ENCODE data around the gene SLC4A11.
"Not testable (repeated sequence)": the region's sequence is repeated elsewhere in the genome, so short reads cannot be mapped to it uniquely, and the experiment has no call there.

The SLC4A11 gene

DNA sequence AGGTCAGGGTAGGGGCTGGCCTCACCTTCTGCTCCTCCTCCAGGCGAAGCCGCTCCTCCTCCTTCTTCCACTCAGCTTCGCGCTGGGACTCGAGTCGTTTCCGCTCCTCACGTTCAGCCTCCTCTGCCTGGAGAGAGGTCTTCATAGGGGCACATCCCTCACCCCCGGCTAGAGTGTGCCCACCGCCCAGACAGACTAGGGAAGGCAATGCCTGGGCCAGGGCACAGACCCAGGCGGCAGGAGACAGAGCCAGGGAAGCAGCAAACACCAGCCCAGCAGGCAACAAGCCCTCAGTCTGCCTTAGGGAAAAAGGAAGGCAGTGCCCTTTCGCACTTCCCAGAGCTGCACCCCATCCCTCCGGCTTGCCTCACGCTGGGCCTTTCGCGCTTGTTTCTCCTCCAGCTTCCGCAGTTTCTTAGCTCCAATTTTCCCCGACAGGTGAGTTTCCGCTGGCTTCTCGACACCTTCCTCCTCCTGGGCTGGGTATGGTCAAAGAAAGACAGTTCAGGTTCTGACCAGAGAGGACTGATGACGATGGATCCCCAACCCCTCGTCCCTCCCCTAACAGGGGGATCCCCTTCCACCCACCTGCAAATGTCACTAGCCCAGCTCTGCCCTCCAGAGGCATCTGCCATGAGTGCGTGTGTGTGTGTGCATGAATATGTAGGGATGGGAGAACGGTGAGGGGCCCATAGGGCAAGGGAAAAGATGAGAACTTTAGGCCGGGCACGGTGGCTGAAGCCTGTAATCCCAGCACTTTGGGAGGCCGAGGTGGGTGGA is 38.8 kb downstream of the SLC4A11 start:
- no peak for DNase-seq

DNA sequence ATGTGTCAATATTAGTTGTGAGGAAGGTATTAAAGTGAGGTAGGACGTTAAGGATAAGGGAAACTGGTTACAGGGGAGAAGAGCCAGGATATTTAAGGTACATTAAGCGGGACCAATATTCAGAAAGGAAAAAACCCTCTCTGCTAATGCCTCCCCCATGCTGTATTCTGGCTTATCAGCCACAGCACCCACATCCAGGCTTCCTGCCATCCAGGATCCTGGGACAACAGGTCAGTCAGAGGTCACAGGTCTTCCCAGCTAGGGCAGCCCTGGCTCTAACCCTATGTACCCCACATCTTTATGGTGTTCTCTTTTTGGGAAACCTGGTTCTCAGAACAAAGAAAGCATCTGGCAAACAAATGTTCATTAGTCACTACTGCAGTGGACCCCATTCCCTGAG is 39.8 kb downstream of the SLC4A11 start:
- DNase-seq, result no peak

GRCh38 chr20:3195590-3196237 is 43.3 kb downstream of the SLC4A11 start:
- no peak for DNase-seq

DNA sequence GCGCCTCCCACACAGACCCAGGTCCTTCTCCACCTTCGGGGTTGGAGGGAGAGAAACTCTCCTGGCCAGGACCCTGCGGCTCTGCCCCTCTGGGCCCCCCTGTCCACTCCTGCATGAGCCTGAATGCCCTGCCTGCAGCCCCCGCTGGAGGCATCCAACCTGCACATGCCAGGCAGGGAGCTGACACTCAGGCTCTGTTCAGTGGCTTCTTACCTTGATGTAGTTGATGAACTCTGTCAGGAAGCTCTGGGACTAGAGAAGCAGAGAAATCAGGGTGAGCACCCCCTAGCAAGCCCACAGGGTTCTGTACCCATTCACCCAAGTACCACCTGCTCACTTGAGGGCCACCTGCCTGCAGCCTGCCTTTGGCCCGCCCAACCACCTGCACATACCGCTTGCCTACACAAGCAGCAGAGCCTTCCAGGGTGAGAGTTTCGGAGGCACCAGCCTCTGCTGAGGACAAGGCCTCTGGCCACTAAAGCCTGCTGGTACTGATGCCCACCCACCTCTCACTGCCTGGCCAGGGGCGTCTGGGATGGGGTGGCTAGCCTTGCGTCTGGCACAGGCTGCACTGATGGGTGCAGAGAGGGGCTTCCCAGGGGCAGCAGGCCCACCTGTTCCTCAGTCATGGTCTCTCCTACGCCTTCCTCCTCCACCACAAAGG is 44.2 kb downstream of the SLC4A11 start:
- DNase-seq, result no peak

DNA sequence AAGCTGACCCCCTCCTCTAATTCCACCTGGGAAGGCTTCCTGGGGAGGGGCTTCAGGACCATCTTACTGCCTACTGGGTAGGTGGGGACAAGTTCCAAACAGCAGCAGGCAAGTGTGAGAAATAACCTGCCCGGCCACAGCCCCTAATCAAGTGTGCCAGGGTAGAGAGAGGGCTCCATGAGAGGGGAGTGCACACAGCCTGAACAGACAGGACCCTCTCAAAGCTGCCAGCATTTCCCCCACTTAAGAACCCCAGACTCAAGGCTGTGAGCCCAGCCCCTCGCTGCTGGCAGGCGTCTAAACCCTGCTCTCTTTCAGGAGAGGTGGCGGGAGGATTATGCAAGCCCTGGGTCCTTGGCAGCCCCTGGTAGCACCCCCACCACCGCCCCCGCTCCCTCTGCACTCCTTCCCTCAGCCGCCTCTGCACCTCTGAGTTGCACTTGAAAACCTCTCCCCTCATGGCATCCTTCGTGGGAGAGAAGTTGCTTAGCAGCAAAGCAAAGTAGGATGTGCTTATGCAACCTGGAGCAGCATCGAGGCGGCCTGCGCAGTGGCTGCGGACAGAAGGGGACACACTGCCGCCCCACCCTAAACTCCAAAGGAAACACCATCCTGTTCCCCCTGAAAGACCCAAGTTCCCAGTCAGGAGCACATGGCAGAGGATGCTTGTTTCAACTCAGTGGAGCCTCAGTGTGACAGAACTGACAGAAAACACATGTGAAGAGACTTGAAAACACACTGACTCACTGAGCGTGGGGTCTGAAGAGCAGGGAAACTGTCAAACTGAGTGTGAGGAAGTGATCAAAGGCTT is 45.0 kb downstream of the SLC4A11 start:
- no peak for DNase-seq

- no peak for DNase-seq
Measured at GRCh38 chr20:3192226-3193015, 46.6 kb downstream of the SLC4A11 start.

DNA sequence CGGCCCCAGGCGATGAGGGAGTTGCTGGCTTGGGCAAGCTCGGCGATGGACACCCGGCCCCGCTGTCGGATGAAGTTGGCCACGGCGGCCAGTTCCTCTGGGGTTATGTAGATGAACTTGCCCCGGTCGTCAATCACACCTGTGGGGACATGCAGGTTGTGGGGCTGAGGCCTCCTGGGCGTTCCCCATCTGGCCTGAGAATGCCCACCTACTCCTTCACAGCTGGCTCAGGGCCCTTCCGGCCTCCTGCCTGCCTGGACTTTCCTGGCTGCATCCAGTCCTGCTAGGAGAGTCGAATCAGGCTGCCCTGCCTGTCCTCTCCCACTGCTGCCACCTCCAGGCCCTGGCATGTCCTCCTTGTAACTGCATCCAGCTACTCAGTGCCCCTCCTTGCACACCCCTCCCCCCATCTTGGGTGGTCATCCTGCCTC is 48.3 kb downstream of the SLC4A11 start:
- no peak for DNase-seq

DNA sequence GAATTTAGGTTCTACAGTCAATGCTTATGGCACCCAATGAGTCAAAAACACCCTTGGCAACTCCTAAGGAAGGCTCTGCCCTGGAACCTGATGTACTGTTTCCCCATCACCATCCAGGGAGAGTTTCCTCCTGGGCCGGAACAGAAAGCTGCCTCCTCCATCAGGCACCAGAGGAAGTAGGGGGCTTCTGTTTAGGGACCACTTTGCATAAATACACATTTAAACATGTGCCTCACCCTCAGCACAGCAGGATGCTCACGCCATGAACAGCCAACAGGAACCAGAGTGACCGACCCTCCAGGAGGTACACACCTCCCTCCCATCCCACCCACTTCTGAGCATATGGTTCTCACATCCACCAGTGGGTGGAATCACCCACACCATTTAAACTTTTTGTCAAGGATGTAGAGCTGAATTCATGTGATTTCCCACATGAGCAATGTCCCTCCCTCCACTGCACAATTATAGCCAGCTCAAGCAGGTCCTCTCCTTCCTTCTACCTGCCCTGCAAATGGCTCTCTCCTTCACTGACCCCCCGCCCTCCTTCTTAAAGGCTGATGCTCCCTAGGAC is 49.3 kb downstream of the SLC4A11 start:
- DNase-seq, result no peak

GRCh38 chr20:3188823-3189413 is 50.1 kb downstream of the SLC4A11 start:
- no peak for DNase-seq

- not testable (repeated sequence) for DNase-seq
Measured at GRCh38 chr20:3187861-3188260, 51.1 kb downstream of the SLC4A11 start.

GRCh38 chr20:3183896-3184612 is 54.9 kb downstream of the SLC4A11 start:
- DNase-seq, result no peak

DNA sequence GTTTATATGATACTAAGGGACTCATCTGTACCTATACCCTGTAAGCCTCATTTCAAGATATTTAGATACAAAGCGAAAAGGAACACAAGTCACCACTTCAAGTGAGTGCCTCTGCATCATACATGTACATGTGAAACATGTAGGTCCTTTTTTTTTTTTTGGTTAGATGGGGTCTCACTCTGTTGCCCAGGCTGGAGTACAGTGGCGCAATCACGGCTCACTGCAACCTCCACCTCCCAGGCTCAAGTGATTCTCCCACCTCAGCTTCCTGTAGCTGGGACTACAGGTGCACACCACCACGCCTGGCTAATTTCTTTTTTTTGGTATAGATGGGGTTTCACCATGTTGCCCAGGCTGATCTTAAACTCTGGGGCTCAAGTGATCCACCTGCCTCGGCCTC is 56.6 kb downstream of the SLC4A11 start:
- not testable (repeated sequence) for DNase-seq

GRCh38 chr20:3181270-3181669 is 57.7 kb downstream of the SLC4A11 start:
- no peak for DNase-seq

DNA sequence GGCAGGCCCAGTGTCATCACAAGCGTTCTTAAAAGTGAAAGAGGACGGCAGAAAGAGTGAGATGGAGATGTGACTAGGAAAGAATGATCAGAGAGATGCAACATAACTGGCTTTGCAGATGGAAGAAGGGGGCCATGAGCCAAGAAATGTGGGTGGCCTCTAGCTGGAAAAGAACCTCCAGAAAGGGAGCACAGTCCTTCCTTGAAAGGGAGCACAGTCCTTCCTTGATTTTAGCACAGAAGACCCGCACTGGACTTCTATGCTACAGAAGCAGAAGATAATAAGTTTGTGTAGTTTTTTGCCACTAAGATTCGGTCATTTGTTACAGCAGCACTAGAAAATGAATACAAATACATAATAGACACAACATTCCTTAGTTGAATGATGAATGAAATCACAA is 58.7 kb downstream of the SLC4A11 start:
- DNase-seq, result no peak

- DNase-seq, result no peak
Measured at GRCh38 chr20:3177746-3178485, 61.1 kb downstream of the SLC4A11 start.
